H9 (cell line): ENCODE data around the gene KLF13. TPM values are rescaled to one million over a fixed set of nuclear protein-coding genes. Genes with fewer than 3 reads are reported as not detected.

Source experiments
- DNase-seq: peaks from one replicate; pipeline ENCODE4 v3.0.0-alpha.2; 2017
- H2AFZ ChIP-seq: one replicate; pipeline ENCODE4 v1.6.1; 2013; ENCODE audit warnings: mild to moderate bottlenecking, low read length, control low read depth, moderate library complexity
- H2AK5ac ChIP-seq: 2 replicates; pipeline ENCODE4 v1.6.1; 2013; ENCODE audit warnings: low read length, control low read depth, mixed read lengths; ENCODE audit not compliant: insufficient read length
- H2BK120ac ChIP-seq: one replicate; pipeline ENCODE4 v1.6.1; 2013; ENCODE audit warnings: low read depth, mild to moderate bottlenecking, low read length, control low read depth, inconsistent platforms; ENCODE audit not compliant: poor library complexity, severe bottlenecking
- H2BK12ac ChIP-seq: 2 replicates; pipeline ENCODE4 v1.6.1; 2013; ENCODE audit warnings: low read length, control low read depth, mixed read lengths, low read depth; ENCODE audit not compliant: insufficient read length
- H2BK15ac ChIP-seq: 2 replicates; pipeline ENCODE4 v1.6.1; 2013; ENCODE audit warnings: low read depth, low read length, control low read depth
- H2BK20ac ChIP-seq: one replicate; pipeline ENCODE4 v1.6.1; 2013; ENCODE audit warnings: low read depth, mild to moderate bottlenecking, low read length, control low read depth, inconsistent platforms; ENCODE audit not compliant: poor library complexity, severe bottlenecking
- H2BK5ac ChIP-seq: 2 replicates; pipeline ENCODE4 v1.6.1; 2013; ENCODE audit warnings: low read length, control low read depth, mixed read lengths; ENCODE audit not compliant: insufficient read length
- H3K14ac ChIP-seq: 2 replicates; pipeline ENCODE4 v1.6.1; 2013; ENCODE audit warnings: low read length, control low read depth; ENCODE audit not compliant: insufficient read depth
- H3K18ac ChIP-seq: 2 replicates; pipeline ENCODE4 v1.6.1; 2013; ENCODE audit warnings: low read depth, mild to moderate bottlenecking, mixed read lengths, low read length, control low read depth; ENCODE audit not compliant: insufficient read length
- H3K23ac ChIP-seq: 2 replicates; pipeline ENCODE4 v1.6.1; 2013; ENCODE audit warnings: low read length, control low read depth, mixed read lengths, low read depth; ENCODE audit not compliant: insufficient read length
- H3K23me2 ChIP-seq: 2 replicates; pipeline ENCODE4 v1.6.1; 2013; ENCODE audit warnings: low read depth, mild to moderate bottlenecking, mixed read lengths, low read length, control low read depth; ENCODE audit not compliant: insufficient read length, poor library complexity, severe bottlenecking
- H3K27ac ChIP-seq: 2 replicates; pipeline ENCODE4 v1.5.1; 2013; ENCODE audit warnings: low read length, control low read depth, mixed read lengths, low read depth; ENCODE audit not compliant: insufficient read length
- H3K27me3 ChIP-seq: 2 replicates; pipeline ENCODE4 v1.6.1; 2013; ENCODE audit warnings: low read length, control low read depth, inconsistent platforms; ENCODE audit not compliant: insufficient read depth
- H3K4ac ChIP-seq: 2 replicates; pipeline ENCODE4 v1.6.1; 2013; ENCODE audit warnings: low read depth, mild to moderate bottlenecking, control low read depth, inconsistent platforms, low read length, moderate library complexity
- H3K4me1 ChIP-seq: 2 replicates; pipeline ENCODE4 v1.6.1; 2013; ENCODE audit warnings: low read length, control low read depth, inconsistent platforms; ENCODE audit not compliant: insufficient read depth
- H3K4me2 ChIP-seq: 2 replicates; pipeline ENCODE4 v1.6.1; 2013; ENCODE audit warnings: low read length, control low read depth, mixed read lengths; ENCODE audit not compliant: insufficient read length, insufficient read depth
- H3K56ac ChIP-seq: 2 replicates; pipeline ENCODE4 v1.6.1; 2013; ENCODE audit warnings: low read depth, mild to moderate bottlenecking, mixed read lengths, low read length, control low read depth; ENCODE audit not compliant: insufficient read length
- H3K79me1 ChIP-seq: 2 replicates; pipeline ENCODE4 v1.6.1; 2013; ENCODE audit warnings: low read depth, mild to moderate bottlenecking, moderate library complexity, low read length, control low read depth, inconsistent platforms; ENCODE audit not compliant: insufficient read depth, poor library complexity, severe bottlenecking
- H3K79me2 ChIP-seq: 2 replicates; pipeline ENCODE4 v1.6.1; 2013; ENCODE audit warnings: low read length, control low read depth, inconsistent platforms; ENCODE audit not compliant: insufficient read depth
- H3K9ac ChIP-seq: 2 replicates; pipeline ENCODE4 v1.6.1; 2013; ENCODE audit warnings: low read length, control low read depth, mixed read lengths; ENCODE audit not compliant: insufficient read length; ENCODE audit errors: extremely low read depth
- H3K9me3 ChIP-seq: one replicate; pipeline ENCODE4 v1.6.1; 2013; ENCODE audit warnings: low read depth, low read length, inconsistent platforms; ENCODE audit not compliant: control insufficient read depth
- H3T11ph ChIP-seq: one replicate; pipeline ENCODE4 v1.6.1; 2013; ENCODE audit warnings: mild to moderate bottlenecking, low read length, control low read depth, inconsistent platforms
- H4K20me1 ChIP-seq: one replicate; pipeline ENCODE4 v1.6.1; 2013; ENCODE audit not compliant: control insufficient read depth, insufficient read length, insufficient read depth
- H4K5ac ChIP-seq: 2 replicates; pipeline ENCODE4 v1.6.1; 2013; ENCODE audit warnings: low read depth, mild to moderate bottlenecking, mixed read lengths, low read length, control low read depth; ENCODE audit not compliant: insufficient read length
- H4K8ac ChIP-seq: replicated peaks from 2 replicates; pipeline ENCODE4 v1.6.1; 2013; ENCODE audit warnings: low read length, control low read depth, mixed read lengths, low read depth; ENCODE audit not compliant: insufficient read length
- H4K91ac ChIP-seq: 2 replicates; pipeline ENCODE4 v1.6.1; 2013; ENCODE audit warnings: low read depth, mild to moderate bottlenecking, moderate library complexity, mixed read lengths, low read length, control low read depth; ENCODE audit not compliant: insufficient read length
- H3K27ac Mint-ChIP-seq, 3 experiments: 2 replicates in 2 of 3; 3 replicates in 1 of 3; pipeline ENCODE4 v1.8.0; 2020 to 2021; ENCODE audit warnings: mixed read lengths in 3 of 3, mild to moderate bottlenecking in 1 of 3, moderate library complexity in 1 of 3
- H3K27me3 Mint-ChIP-seq: 2 replicates; pipeline ENCODE4 v1.8.0; 2021; ENCODE audit warnings: low read depth, mild to moderate bottlenecking, moderate library complexity, mixed read lengths
- H3K36me3 Mint-ChIP-seq, 3 experiments: 2 replicates in 2 of 3; 3 replicates in 1 of 3; pipeline ENCODE4 v1.8.0; 2020 to 2021; ENCODE audit warnings: low read depth in 3 of 3, mixed read lengths in 3 of 3; ENCODE audit not compliant: insufficient read depth in 1 of 3
- H3K4me1 Mint-ChIP-seq, 2 experiments: 2 replicates each; pipeline ENCODE4 v1.8.0; 2020; ENCODE audit warnings: mixed read lengths in 2 of 2
- H3K4me3 Mint-ChIP-seq, 2 experiments: 2 replicates in 1 of 2; 3 replicates in 1 of 2; pipeline ENCODE4 v1.8.0; 2020 to 2021; ENCODE audit warnings: mild to moderate bottlenecking in 2 of 2, mixed read lengths in 2 of 2, moderate library complexity in 1 of 2
- H3K9me3 Mint-ChIP-seq, 2 experiments: 2 replicates in 1 of 2; 3 replicates in 1 of 2; pipeline ENCODE4 v1.8.0; 2020; ENCODE audit warnings: mild to moderate bottlenecking in 2 of 2, mixed read lengths in 2 of 2, moderate library complexity in 1 of 2
- CTCF ChIP-seq: fragments of 200-600 bp; sonication (generic); conservative IDR thresholded peaks from 3 replicates; pipeline ENCODE4 v1.8.0; 2021; ENCODE audit warnings: antibody characterized with exemption, mild to moderate bottlenecking
- WGBS: extraction: QIAGEN DNeasy Blood & Tissue Kit; methylation state at CpG from one replicate; pipeline ENCODE4 v1.1.7; 2013; ENCODE audit warnings: missing lambda C conversion rate, low lambda C conversion rate, mixed read lengths; ENCODE audit not compliant: insufficient read length; ENCODE audit errors: extremely low coverage; 5-methylcytosine and 5-hydroxymethylcytosine counted together
- total RNA-seq: library from RNA; stranded (reverse); gene quantifications from 2 replicates; pipeline ENCODE4 v1.2.1, GENCODE V29; 2021

KLF13 gene
- total RNA-seq, 1 experiment from 2014 or later = 33.4 TPM

- H2BK120ac ChIP-seq = no peak overlapping the region
- Mint-ChIP-seq H3K36me3 (peaks cover under 1 to 8% (median 4%) of the 10 kb centered on the region in 3 experiments; a peak in 2 of 7 replicates), H3K4me3 (no peak overlapping the region), H3K4me1 (peaks cover 77 to 85% of the 10 kb centered on the region in 2 experiments), H3K9me3 (peaks cover under 1 to 6% of the 10 kb centered on the region in 2 experiments; a peak in 3 of 5 replicates), H3K27ac (no peak overlapping the region), H3K27me3 (no peaks in the 10 kb centered on the region; the same call in none of the 2 replicates)
- no peak overlapping the region for H3K18ac ChIP-seq
- H3K27ac ChIP-seq = no peak overlapping the region
- no peaks in the 10 kb centered on the region; the same call in 1 of the 2 replicates for H3K79me2 ChIP-seq
- H3K27me3 ChIP-seq = no peaks in the 10 kb centered on the region
- no CpG with 5 or more reads among the region's 10 CpGs for WGBS
- H2AK5ac ChIP-seq = no peak overlapping the region
- no peak overlapping the region for H3K4me2 ChIP-seq
- H4K5ac ChIP-seq = no peak overlapping the region
- no peak overlapping the region for H4K8ac ChIP-seq
- H3K9ac ChIP-seq = no peak overlapping the region
- no peak overlapping the region for H2BK20ac ChIP-seq
- H2BK5ac ChIP-seq = no peak overlapping the region
- H3K9me3 ChIP-seq = no peaks in the 10 kb centered on the region
- no peak overlapping the region for H2AFZ ChIP-seq
- no peak overlapping the region; the same call in 1 of the 2 replicates for H3K14ac ChIP-seq
- H3K4ac ChIP-seq = no peak overlapping the region
- H3T11ph ChIP-seq = no peak overlapping the region
- H3K79me1 ChIP-seq = no peaks in the 10 kb centered on the region
- peaks cover 2% of the 10 kb centered on the region for H3K23me2 ChIP-seq
- no peaks in the 10 kb centered on the region for H4K20me1 ChIP-seq
- TF ChIP-seq CTCF = no peak
- H2BK15ac ChIP-seq = no peak overlapping the region
- no peak overlapping the region for H3K56ac ChIP-seq
- peaks cover 29% of the 10 kb centered on the region for H3K4me1 ChIP-seq
- peak; percentile 63 for DNase-seq
- H2BK12ac ChIP-seq = no peak overlapping the region
- H3K23ac ChIP-seq = no peak overlapping the region
- no peak overlapping the region for H4K91ac ChIP-seq
These were observed 37.8 kb downstream of the KLF13 start for GRCh38 chr15:31364301-31365031.
